GM12892 (cell line): ENCODE data around the gene SEC22C.

ENCODE experiments used
- DNase-seq: peaks from one replicate; pipeline ENCODE4 v3.0.0; 2011; ENCODE audit not compliant: insufficient read length
- FAIRE-seq: peaks from 2 replicates; lab custom pipeline; 2011; peaks lifted over from hg19 to GRCh38; lab: Jason Lieb, UNC
- POLR2A ChIP-seq: IDR thresholded peaks from 2 replicates; pipeline ENCODE4 v1.6.1; 2011; ENCODE audit warnings: low read depth, low read length, control low read depth
- POLR2AphosphoS5 ChIP-seq: IDR thresholded peaks from 2 replicates; pipeline ENCODE4 v1.6.1; 2011; ENCODE audit warnings: low read depth, low read length, control low read depth
- TAF1 ChIP-seq: IDR thresholded peaks from 2 replicates; pipeline ENCODE4 v1.6.1; 2011; ENCODE audit warnings: low read depth, mild to moderate bottlenecking, control low read depth, low read length, borderline replicate concordance

The SEC22C gene

GRCh38 chr3:42517117-42517516 is 64.7 kb downstream of the SEC22C start:
- no peak for FAIRE-seq
- DNase-seq = no peak
- no peak for TF ChIP-seq POLR2A
- no peak for TF ChIP-seq POLR2AphosphoS5
- no peak for TF ChIP-seq TAF1

GRCh38 chr3:42516443-42516842 is 65.3 kb downstream of the SEC22C start:
- FAIRE-seq (no peak), DNase-seq (no peak)
- TF ChIP-seq POLR2A (no peak), POLR2AphosphoS5 (no peak), TAF1 (no peak)

- FAIRE-seq = no peak
Observed at GRCh38 chr3:42515976-42516375, 65.8 kb downstream of the SEC22C start.

GRCh38 chr3:42515391-42515916 is 66.3 kb downstream of the SEC22C start:
- no peak for TF ChIP-seq TAF1
- TF ChIP-seq POLR2A = no peak
- TF ChIP-seq POLR2AphosphoS5 = no peak
- DNase-seq (no peak), FAIRE-seq (no peak)

More at GRCh38 chr3:42515976-42516375, 65.8 kb downstream of the SEC22C start:
- DNase-seq = no peak
- TF ChIP-seq TAF1 (no peak), POLR2AphosphoS5 (no peak), POLR2A (no peak)

DNA sequence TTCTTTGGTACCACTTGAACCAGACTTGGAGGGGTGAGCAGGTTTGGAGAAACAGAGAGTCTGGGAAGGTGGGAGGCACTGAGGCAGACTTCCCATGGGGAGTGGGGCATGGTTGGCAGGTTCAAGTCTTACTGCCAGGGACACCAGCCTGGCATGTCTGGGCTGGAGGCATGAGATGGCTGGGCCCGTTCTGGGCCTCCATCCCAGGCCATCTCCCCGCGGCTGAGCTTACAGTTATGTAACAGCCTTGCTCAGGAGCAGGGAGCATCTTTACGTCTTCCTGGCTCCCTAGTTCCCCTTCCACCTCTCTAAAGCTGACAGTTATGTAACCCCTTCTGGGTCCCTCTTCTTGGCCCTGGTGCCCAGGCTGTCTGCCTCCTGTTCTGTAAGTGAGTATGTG is 66.9 kb downstream of the SEC22C start:
- FAIRE-seq (no peak), DNase-seq (no peak)
- TF ChIP-seq POLR2AphosphoS5 (no peak), POLR2A (no peak), TAF1 (no peak)

DNA sequence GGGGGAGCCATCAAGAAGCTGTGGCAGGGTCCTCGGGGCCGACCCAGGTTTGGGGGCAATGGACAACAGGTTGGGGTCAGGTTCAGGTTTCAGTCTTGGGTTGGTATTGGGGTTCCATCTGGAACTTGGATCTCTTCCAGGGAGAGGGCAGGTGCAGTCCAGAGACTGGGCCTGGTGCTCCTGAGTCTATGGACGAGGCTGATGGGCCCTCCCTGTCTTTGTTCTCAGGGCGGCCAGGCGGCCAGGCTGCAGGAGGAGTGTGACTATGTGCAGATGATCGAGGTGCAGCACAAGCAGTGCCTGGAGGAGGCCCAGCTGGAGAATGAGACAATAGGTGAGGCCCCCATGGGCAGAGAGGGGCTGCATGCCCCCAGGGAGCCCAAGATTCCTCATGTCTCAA is 68.2 kb downstream of the SEC22C start:
- TF ChIP-seq POLR2A (no peak), TAF1 (no peak), POLR2AphosphoS5 (no peak)

GRCh38 chr3:42513121-42513520 is 68.6 kb downstream of the SEC22C start:
- DNase-seq = no peak
- FAIRE-seq = no peak
- TF ChIP-seq POLR2A (no peak), TAF1 (no peak), POLR2AphosphoS5 (no peak)

More for the DNA sequence above, 68.2 kb downstream of the SEC22C start:
- FAIRE-seq (no peak), DNase-seq (no peak)

GRCh38 chr3:42511736-42512135 is 70.0 kb downstream of the SEC22C start:
- no peak for TF ChIP-seq POLR2A
- TF ChIP-seq TAF1 = no peak
- no peak for TF ChIP-seq POLR2AphosphoS5
- no peak for DNase-seq
- FAIRE-seq = no peak

- no peak for FAIRE-seq
- TF ChIP-seq TAF1 (no peak), POLR2A (no peak), POLR2AphosphoS5 (no peak)
- DNase-seq = no peak
Observed at GRCh38 chr3:42511201-42511600, 70.6 kb downstream of the SEC22C start.

GRCh38 chr3:42510325-42510724 is 71.4 kb downstream of the SEC22C start:
- TF ChIP-seq POLR2AphosphoS5 (no peak), TAF1 (no peak), POLR2A (no peak)
- DNase-seq = no peak
- no peak for FAIRE-seq

DNA sequence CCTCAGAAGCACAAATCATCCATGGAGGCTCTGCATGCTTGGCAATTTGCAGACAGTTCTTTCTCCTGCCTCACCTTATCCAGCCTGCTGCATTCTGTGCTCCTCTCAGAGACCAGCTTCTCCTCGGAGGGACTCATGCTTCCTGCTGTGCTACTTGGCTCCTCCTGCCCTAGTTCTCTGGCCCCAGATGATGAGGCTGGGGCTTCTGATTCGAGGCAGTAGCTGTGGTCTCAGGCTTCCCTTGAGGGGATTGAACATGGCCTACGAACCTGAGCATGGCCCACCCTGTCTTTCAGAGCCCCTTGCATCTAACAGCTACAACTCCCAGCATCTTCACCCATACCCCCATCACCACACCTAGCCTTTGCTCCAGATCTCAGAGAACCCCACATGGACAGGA is 72.7 kb downstream of the SEC22C start:
- DNase-seq (no peak), FAIRE-seq (no peak)
- TF ChIP-seq TAF1 (no peak), POLR2AphosphoS5 (no peak), POLR2A (no peak)

- no peak for DNase-seq
- FAIRE-seq = no peak
- TF ChIP-seq TAF1 = no peak
- TF ChIP-seq POLR2A = no peak
- no peak for TF ChIP-seq POLR2AphosphoS5
Observed at GRCh38 chr3:42508562-42508961, 73.2 kb downstream of the SEC22C start.

DNA sequence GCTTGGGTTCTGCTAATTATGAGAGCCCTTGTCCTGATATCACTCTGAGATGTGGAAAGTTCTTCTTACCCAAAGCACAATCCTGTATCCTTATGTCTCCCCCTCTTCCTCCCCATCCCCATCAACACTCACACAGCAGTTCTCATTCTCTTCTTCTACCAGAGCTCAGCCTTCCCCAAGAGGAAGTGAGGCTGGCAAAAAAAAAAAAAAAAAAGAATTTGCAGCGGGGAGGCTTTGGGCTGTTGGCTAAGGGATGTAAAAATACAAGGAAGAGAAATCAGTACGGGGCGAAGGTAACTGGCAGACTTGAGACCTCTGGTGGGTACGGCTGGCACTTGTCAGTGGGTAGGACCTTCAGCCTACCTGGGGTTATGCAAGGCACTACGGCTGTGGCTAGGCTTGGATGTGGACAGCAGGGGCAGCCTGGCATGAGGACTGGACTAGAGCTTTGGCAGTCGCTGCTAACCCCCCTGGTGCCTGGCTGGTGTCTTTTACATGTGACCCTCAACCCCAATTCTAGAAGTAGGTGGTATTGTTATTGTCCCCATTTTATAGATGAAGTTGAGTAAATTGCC is 73.9 kb downstream of the SEC22C start:
- DNase-seq (no peak), FAIRE-seq (no peak)
- TF ChIP-seq TAF1 = no peak
- TF ChIP-seq POLR2A = no peak
- TF ChIP-seq POLR2AphosphoS5 = no peak
